Activated B cell treated with CpG ODN at 0.5 μM for 24 hours (primary cell): ENCODE results near the gene IFI27L1. TPM values are rescaled to one million over a fixed set of nuclear protein-coding genes. Genes with fewer than 3 reads are reported as not detected.

ENCODE experiments used
- ATAC-seq: fragments of 200-7000 bp; cut with Tn5 transposase; one replicate; pipeline ENCODE4 v1.10.0; 2021; ENCODE audit warnings: low read depth, mild to moderate bottlenecking, moderate library complexity
- CTCF ChIA-PET: fragments of 350-600 bp; sonication (Branson Sonifier 250); formaldehyde crosslinking; loops from one replicate; lab custom pipeline; 2021; ENCODE audit warnings: antibody characterized with exemption; lab: Charles Lee
- POLR2A ChIA-PET: fragments of 350-600 bp; sonication (Branson Sonifier 250); formaldehyde crosslinking; loops from one replicate; lab custom pipeline; 2021; ENCODE audit warnings: antibody characterized with exemption; lab: Charles Lee
- DNase-seq: peaks from one replicate; pipeline ENCODE4 v3.0.0; 2022
- H3K27ac Mint-ChIP-seq: one replicate; pipeline ENCODE4 v1.8.0; 2020; ENCODE audit warnings: mixed read lengths
- H3K27me3 Mint-ChIP-seq: one replicate; pipeline ENCODE4 v1.8.0; 2021; ENCODE audit warnings: mixed read lengths
- H3K36me3 Mint-ChIP-seq: one replicate; pipeline ENCODE4 v1.8.0; 2021; ENCODE audit warnings: low read depth, mixed read lengths
- H3K4me1 Mint-ChIP-seq: one replicate; pipeline ENCODE4 v1.8.0; 2021; ENCODE audit warnings: mixed read lengths
- H3K4me3 Mint-ChIP-seq: one replicate; pipeline ENCODE4 v1.8.0; 2020; ENCODE audit warnings: mild to moderate bottlenecking, mixed read lengths
- H3K9me3 Mint-ChIP-seq: one replicate; pipeline ENCODE4 v1.8.0; 2020; ENCODE audit warnings: mixed read lengths
- CTCF ChIP-seq: fragments of 200-600 bp; IDR thresholded peaks from one replicate; pipeline ENCODE4 v1.8.0; 2022; ENCODE audit warnings: antibody characterized with exemption, mild to moderate bottlenecking
- intact Hi-C: fragments of 100-400 bp; cut with micrococcal nuclease; formaldehyde crosslinking; loops from one replicate; pipeline ENCODE4 v1.15.1; 2024
- total RNA-seq: library from RNA; stranded (reverse); gene quantifications from 2 replicates; pipeline ENCODE4 v1.2.3, GENCODE V29; 2022

Gene IFI27L1
- total RNA-seq, 1 donor from 2014 or later, result 9.2 TPM

GRCh38 chr14:94104731-94105130, 23.6 kb downstream of the IFI27L1 start:
- H3K27me3 Mint-ChIP-seq, result no peaks in the 10 kb centered on the region
- POLR2A ChIA-PET, result no interaction called here
- TF ChIP-seq CTCF, result no peak
- H3K9me3 Mint-ChIP-seq, result no peaks in the 10 kb centered on the region
- H3K4me1 Mint-ChIP-seq, result no peaks in the 10 kb centered on the region
- no peak overlapping the region for H3K27ac Mint-ChIP-seq
- intact Hi-C loops, result no loop called here
- DNase-seq, result no peak
- H3K36me3 Mint-ChIP-seq, result no peaks in the 10 kb centered on the region
- no peak overlapping the region for H3K4me3 Mint-ChIP-seq
- CTCF ChIA-PET, result no interaction called here
- ATAC-seq, result no peak

- no peak for TF ChIP-seq CTCF
- H3K9me3 Mint-ChIP-seq, result no peaks in the 10 kb centered on the region
- ATAC-seq, result no peak
- intact Hi-C loops, result no loop called here
- ChIA-PET CTCF (no interaction called here), POLR2A (no interaction called here)
- H3K27me3 Mint-ChIP-seq, result peaks cover 7% of the 10 kb centered on the region
- H3K36me3 Mint-ChIP-seq, result no peaks in the 10 kb centered on the region
- H3K4me3 Mint-ChIP-seq, result no peak overlapping the region
- no peak overlapping the region for H3K27ac Mint-ChIP-seq
- DNase-seq, result no peak
- H3K4me1 Mint-ChIP-seq, result no peaks in the 10 kb centered on the region
Observed at GRCh38 chr14:94109915-94110250, 28.8 kb downstream of the IFI27L1 start.

GRCh38 chr14:94110552-94111181, 29.6 kb downstream of the IFI27L1 start, which contains the start of gene IFI27:
Gene IFI27 (plus strand): TSS chr14:94110736.
- no peak within 1 kb of the TSS for H3K4me3 Mint-ChIP-seq
- CTCF ChIA-PET, result no interaction called here
- intact Hi-C loops, result no loop called here
- ATAC-seq (no peak), DNase-seq (no peak)
- POLR2A ChIA-PET, result no interaction called here
- H3K36me3 Mint-ChIP-seq, result no peaks in the 10 kb centered on the region
- no peak for TF ChIP-seq CTCF
- H3K9me3 Mint-ChIP-seq, result no peaks in the 10 kb centered on the region
- peaks cover 12% of the 10 kb centered on the region for H3K27me3 Mint-ChIP-seq
- H3K4me1 Mint-ChIP-seq, result no peaks in the 10 kb centered on the region
- H3K27ac Mint-ChIP-seq, result no peak within 1 kb of the TSS

- Mint-ChIP-seq H3K4me1 (no peaks in the 10 kb centered on the region), H3K4me3 (no peak overlapping the region), H3K27ac (no peak overlapping the region), H3K9me3 (no peaks in the 10 kb centered on the region), H3K36me3 (no peaks in the 10 kb centered on the region), H3K27me3 (peaks cover 19% of the 10 kb centered on the region)
- ChIA-PET POLR2A (no interaction called here), CTCF (no interaction called here)
- TF ChIP-seq CTCF, result no peak
- intact Hi-C loops, result no loop called here
- DNase-seq (no peak), ATAC-seq (no peak)
Observed at GRCh38 chr14:94111276-94112095, 30.4 kb downstream of the IFI27L1 start.

GRCh38 chr14:94112513-94113063, 31.5 kb downstream of the IFI27L1 start:
- Mint-ChIP-seq H3K36me3 (no peaks in the 10 kb centered on the region), H3K9me3 (no peaks in the 10 kb centered on the region), H3K27me3 (peaks cover 27% of the 10 kb centered on the region), H3K4me1 (no peaks in the 10 kb centered on the region), H3K27ac (no peak overlapping the region), H3K4me3 (no peak overlapping the region)
- TF ChIP-seq CTCF, result no peak
- POLR2A ChIA-PET, result interaction anchor here (0.7 kb wide), 1 partner anchor 51 kb away, joined by 4 read pairs; no protein-coding TSS in a partner anchor
- ATAC-seq (no peak), DNase-seq (no peak)
- intact Hi-C loops, result no loop called here
- CTCF ChIA-PET, result no interaction called here
